GM18526 (cell line): ENCODE data around the gene TEPSIN.

ENCODE experiments used
- POLR2A ChIP-seq: IDR thresholded peaks from 3 replicates; pipeline ENCODE4 v1.6.1; 2011; ENCODE audit not compliant: insufficient read length; ENCODE audit errors: extremely low read depth

TEPSIN gene

GRCh38 chr17:81194941-81195901 lies 43.6 kb downstream of the TEPSIN start:
- TF ChIP-seq POLR2A: no peak

- no peak for TF ChIP-seq POLR2A
These were observed 44.6 kb downstream of the TEPSIN start for GRCh38 chr17:81194225-81194760.

GRCh38 chr17:81193470-81194224 lies 45.2 kb downstream of the TEPSIN start:
- no peak for TF ChIP-seq POLR2A

- no peak for TF ChIP-seq POLR2A
These were observed 45.8 kb downstream of the TEPSIN start for GRCh38 chr17:81193051-81193410.

GRCh38 chr17:81192386-81193050 lies 46.3 kb downstream of the TEPSIN start:
- no peak for TF ChIP-seq POLR2A

GRCh38 chr17:81191646-81192045 lies 47.2 kb downstream of the TEPSIN start:
- no peak for TF ChIP-seq POLR2A

- no peak for TF ChIP-seq POLR2A
These were observed 47.7 kb downstream of the TEPSIN start for GRCh38 chr17:81191116-81191515.

- TF ChIP-seq POLR2A: no peak
These were observed 48.3 kb downstream of the TEPSIN start for GRCh38 chr17:81190591-81190990.

GRCh38 chr17:81189670-81190530 lies 49.0 kb downstream of the TEPSIN start:
- no peak for TF ChIP-seq POLR2A

GRCh38 chr17:81189016-81189415 lies 49.8 kb downstream of the TEPSIN start:
- TF ChIP-seq POLR2A: no peak

- TF ChIP-seq POLR2A: no peak
These were observed 50.4 kb downstream of the TEPSIN start for GRCh38 chr17:81188491-81188840.

GRCh38 chr17:81187586-81188490 lies 51.0 kb downstream of the TEPSIN start:
- TF ChIP-seq POLR2A: no peak

- no peak for TF ChIP-seq POLR2A
These were observed 51.7 kb downstream of the TEPSIN start for GRCh38 chr17:81187120-81187519.

- TF ChIP-seq POLR2A: no peak
These were observed 52.7 kb downstream of the TEPSIN start for GRCh38 chr17:81186203-81186602.

- no peak for TF ChIP-seq POLR2A
These were observed 54.3 kb downstream of the TEPSIN start for GRCh38 chr17:81184555-81184954.
